ENCODE data around the gene MSTN.
"Not testable (repeated sequence)": the region's sequence is repeated elsewhere in the genome, so short reads cannot be mapped to it uniquely, and the experiment has no call there.

The MSTN gene

DNA sequence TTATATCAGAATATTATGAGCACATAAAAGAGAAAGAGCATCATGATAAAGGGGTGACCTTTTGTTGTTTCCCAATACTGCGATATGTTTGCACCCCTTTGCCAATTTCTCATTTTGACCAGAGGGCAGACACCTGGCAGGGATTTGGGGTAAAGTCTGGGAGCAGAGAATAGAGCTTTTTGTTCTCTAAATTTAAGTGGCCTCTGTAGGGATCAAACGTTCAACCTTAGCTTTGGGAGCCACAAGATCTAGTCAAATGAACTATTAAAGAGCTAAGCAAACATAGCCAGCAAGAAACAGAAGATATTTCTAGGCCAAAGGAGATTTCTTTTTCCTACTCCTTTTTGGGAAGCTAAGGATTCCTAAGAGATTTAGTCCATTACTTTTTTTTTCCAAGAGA lies 1.1 kb upstream of the MSTN start:
- DNase-seq (ENCODE audit: low read depth), result no peak

DNA sequence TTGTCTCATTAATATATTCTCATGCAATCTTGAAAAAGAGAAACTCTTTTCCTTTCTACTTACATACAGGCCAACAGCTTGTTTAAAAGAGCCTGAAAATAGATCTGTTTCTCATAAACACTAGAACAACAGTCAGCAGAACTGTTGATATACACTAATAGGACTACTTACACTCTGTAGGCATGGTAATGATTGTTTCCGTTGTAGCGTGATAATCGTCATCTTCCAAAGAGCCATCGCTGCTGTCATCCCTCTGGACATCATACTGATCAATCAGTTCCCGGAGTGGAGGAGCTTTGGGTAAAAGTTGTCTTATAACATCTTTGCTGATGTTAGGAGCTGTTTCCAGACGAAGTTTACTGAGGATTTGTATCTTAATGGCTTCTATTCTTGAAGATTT lies 476 bp downstream of the MSTN start:
- DNase-seq (ENCODE audit: low read depth), result no peak

DNA sequence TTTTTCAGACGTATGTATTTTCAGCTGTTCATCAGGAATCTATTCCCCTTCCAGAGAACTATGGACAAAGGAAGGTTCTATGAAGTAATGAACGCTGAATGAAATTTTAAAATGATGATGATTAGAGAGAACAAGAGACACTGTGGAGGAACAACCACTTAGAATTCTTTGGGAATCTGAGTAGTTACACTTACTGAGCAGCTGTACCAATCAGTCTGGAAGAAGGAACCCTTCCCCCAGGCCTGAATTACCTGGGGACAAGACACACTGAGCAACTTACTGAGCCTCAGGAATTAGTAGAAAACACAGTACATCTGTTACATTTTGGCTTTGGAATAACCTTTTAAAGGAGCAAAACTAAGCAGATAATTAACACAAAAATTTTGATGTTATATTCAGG lies 1.9 kb downstream of the MSTN start:
- DNase-seq (ENCODE audit: low read depth), result no peak

DNA sequence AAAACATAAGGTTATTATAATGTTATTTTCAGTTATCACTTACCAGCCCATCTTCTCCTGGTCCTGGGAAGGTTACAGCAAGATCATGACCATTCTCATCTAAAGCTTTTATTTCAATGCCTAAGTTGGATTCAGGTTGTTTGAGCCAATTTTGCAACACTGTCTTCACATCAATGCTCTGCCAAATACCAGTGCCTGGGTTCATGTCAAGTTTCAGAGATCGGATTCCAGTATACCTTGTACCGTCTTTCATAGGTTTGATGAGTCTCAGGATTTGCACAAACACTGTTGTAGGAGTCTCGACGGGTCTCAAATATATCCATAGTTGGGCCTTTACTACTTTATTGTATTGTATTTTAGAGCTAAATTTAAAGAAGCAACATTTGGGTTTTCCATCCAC lies 2.5 kb downstream of the MSTN start:
- DNase-seq (ENCODE audit: low read depth), result no peak

DNA sequence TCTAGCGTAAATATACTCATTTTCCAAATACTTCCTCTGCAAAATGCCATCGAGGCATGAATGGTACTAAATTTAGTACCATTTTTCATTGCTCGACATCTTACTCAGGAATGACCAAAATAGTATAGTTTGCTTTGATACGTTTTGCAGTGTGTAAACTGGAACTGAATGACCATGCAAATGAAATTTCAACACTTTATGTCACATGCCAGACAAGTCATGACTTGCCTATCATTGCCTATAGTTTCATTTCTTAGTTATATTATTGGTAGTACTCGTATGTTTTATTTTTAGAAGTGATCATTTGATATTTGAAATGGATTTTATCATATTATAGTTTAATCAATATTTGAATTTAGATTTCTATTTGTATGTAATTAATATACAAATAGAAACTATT lies 9.1 kb downstream of the MSTN start:
- DNase-seq (ENCODE audit: low read depth), result no peak

GRCh38 chr2:190052307-190052706 lies 10.2 kb downstream of the MSTN start:
- no peak for DNase-seq (ENCODE audit: low read depth)

GRCh38 chr2:190051223-190051622 lies 11.3 kb downstream of the MSTN start:
- DNase-seq (ENCODE audit: low read depth), result no peak

DNA sequence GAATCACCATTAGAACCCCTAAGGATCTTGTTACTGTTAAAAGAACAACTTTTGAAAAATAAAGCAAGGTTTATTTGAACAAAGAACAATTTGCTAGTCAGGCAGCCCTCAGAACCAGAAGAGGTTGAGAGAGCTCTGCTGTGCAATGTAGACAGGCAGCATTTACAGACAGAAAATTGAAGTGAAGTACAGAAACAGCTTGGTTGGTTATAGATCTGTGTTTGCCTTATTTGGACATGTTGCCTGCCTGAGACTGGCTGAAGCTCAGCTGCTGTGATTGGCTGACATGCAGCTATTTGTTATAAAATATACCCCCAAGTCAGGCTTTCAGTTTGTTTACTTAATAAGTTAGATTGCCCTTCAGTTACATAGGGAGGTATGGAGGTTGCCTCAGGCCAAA lies 12.5 kb downstream of the MSTN start:
- no peak for DNase-seq (ENCODE audit: low read depth)

DNA sequence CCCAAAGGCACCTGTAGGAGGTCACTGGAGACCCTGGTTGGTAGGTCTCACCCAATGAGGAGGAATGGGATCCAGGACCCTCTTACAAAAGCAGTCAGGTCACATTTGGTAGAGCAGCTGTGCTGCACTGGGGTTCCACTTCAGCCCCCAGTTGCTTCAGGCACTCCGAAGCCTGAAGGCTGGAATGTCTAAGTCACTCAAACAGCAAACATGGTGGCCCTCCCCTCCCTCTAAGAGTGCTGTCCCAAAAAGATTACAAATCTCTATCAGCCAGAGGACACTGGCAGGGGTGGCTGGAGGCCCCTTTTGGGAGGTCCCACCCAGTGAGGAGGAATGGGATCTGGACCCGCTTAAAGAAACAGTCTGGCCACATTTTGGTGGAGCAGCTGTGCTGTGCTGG lies 17.7 kb downstream of the MSTN start:
- no peak for DNase-seq (ENCODE audit: low read depth)

DNA sequence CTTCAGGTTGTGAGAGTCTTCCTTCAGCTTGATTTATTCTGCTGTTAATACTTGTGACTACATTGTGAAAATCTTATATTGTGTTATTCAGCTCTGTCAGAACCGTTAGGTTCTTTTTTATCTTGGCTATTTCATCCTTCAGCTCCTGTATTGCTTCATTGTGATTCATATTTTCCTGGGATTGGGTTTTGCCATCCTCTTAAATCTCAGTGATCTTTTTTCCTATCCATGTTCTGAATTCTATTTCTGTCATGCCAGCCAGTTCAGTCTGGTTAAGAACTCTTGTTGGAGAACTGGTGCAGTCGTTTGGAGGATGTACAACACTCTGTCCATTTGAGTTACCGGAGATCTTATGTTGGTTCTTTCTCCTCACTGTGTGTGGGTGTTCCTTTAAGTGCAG lies 19.1 kb downstream of the MSTN start:
- no peak for DNase-seq (ENCODE audit: low read depth)

- no peak for DNase-seq (ENCODE audit: low read depth)
Observed at GRCh38 chr2:190036071-190036470, 26.5 kb downstream of the MSTN start.

DNA sequence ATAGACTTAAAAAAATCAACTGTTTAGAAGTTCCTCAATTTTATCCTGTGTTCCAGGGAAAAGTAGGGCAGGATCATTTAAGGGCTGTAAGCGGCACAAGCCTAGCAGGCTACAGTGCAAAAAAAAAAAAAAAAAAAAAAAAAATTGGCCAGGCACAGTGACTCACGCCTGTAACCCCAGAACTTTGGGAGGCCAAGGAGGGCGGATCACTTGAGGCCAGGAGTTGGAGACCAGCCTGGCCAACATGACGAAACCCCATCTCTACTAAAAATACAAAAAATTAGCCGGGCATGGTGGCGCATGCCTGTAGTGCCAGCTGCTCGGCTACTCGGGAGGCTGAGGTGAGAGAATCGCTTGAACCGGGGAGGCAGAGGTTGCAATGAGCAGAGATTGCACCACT lies 28.1 kb downstream of the MSTN start:
- not testable (repeated sequence) for DNase-seq (ENCODE audit: low read depth)

GRCh38 chr2:190031969-190032618 lies 30.4 kb downstream of the MSTN start:
- no peak for DNase-seq (ENCODE audit: low read depth)

DNA sequence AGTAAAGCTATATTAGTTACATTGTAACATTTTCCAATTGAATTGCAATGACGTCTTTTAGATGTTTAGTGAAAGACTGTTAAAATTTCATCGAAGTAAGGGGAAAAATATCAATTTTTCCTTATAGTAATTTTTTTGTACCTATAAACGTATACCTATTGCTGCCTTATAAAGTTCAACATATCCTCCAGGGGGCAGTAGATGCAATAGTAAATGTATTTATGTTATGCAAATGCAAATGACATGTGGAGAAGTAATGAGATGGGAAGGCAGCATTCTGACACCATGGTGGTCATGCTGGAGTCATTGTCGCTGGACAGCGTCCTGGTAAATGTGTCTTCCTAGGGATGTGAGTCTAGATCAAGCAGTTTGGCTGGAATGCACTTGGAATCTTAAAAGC lies 38.7 kb downstream of the MSTN start:
- no peak for DNase-seq (ENCODE audit: low read depth)

DNA sequence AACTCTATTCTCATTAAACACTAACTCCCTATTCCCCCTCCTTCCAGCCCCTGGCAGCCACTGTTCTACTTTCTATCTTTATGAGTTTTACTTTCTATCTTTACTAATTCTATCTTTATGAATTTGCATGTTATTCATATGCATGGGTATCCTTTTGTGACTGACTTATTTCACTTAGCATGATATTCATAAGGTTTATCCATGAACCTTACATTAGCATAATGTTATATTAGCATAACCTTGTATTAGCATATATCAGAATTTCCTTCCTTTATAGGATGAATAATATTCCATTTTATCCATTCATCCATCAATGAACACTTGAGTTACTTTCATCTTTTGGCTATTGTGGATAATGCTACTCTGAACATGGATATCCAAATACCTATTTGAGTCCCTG lies 41.8 kb downstream of the MSTN start:
- DNase-seq (ENCODE audit: low read depth), result no peak

GRCh38 chr2:190017837-190018236 lies 44.7 kb downstream of the MSTN start:
- no peak for DNase-seq (ENCODE audit: low read depth)

DNA sequence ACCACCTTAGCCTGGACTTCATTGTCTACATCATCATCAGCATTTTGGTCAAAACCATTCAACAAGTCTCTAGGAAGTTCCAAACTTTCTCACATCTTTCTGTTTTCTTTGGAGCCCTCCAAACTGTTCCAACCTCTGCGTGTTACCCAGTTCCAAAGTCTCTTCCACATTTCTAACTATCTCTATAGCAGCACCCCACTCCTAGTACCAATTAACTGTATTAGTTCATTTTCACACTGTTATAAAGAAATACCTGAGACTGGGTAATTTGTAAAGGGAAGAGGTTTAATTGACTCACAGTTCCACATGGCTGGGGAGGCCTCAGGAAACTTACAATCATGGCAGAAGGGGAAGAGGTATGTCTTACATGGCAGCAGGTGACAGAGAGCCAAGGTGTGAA lies 46.6 kb downstream of the MSTN start:
- not testable (repeated sequence) for DNase-seq (ENCODE audit: low read depth)

All from stimulated activated CD8-positive, alpha-beta memory T cell treated with anti-CD3 and anti-CD28 coated beads, Interleukin-12 subunit alpha, Interleukin-12 subunit beta, amount 100 ng/mL, for 1 hour (primary cell).